HK-2 (cell line): ENCODE results near the gene KNDC1.
"Not testable (repeated sequence)": the region's sequence is repeated elsewhere in the genome, so short reads cannot be mapped to it uniquely, and the experiment has no call there.

Source experiments
- DNase-seq: peaks from one replicate; pipeline ENCODE4 v3.0.0-alpha.2; 2018; ENCODE audit not compliant: unreplicated experiment

KNDC1 gene

DNA sequence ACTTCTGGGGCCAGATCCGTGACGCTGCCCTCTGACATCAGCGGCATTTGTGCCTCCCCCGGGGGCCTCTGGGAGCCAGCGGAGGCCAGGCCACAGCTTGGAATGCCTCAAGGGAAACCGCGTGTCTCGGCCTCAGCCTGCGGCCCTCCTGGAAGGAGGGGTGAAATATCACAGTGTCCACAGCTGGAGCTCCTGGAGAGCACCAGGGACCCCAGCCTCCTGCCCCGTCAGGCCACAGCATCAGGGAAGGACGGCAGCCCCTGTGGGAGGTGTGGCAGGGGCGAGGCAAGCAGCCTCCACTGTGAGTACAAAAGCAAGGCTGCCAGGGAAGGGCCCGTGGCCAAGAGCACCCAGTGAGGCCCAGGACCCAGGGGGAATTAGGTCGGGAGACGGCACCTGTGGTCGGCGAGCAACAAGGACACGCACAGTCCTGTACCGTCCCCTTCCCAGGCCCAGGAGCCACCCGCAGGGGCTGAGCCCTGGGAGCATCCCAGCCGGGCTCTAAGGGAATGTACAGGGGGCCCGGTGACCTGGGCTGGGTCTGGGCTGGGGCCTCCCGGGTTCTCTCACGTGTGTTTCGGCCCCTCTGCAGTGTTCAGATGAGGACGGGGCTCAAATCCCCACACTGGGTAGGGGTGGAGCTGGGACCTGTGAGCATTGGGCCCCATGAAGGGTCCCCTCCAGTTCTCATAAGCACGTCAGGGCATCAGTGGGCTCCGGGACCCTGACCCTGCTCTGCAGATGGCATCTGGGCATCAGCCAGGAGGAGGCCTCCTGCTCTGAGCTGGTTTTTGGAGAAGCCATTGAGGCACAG, 18.7 kb upstream of the KNDC1 start:
- no peak for DNase-seq

DNA sequence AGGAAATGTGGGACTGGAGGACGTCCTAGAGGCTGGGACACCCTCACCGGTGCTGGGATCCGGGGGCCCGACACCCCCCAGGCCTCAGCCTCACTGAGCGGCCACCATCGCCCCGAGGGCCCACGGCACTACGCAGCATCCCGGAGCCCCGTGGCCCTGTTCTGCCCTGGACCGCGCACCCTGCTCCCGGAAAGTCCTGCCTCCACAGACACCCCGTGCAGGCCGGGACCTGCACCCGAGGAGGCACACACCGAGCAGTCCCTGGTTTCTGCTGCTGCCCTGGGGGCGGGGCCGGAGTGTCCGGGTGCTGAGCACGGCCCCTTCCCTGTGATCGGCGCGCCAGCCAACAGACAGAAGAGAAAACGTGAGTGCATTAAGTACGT, 18.1 kb upstream of the KNDC1 start:
- DNase-seq = no peak

DNA sequence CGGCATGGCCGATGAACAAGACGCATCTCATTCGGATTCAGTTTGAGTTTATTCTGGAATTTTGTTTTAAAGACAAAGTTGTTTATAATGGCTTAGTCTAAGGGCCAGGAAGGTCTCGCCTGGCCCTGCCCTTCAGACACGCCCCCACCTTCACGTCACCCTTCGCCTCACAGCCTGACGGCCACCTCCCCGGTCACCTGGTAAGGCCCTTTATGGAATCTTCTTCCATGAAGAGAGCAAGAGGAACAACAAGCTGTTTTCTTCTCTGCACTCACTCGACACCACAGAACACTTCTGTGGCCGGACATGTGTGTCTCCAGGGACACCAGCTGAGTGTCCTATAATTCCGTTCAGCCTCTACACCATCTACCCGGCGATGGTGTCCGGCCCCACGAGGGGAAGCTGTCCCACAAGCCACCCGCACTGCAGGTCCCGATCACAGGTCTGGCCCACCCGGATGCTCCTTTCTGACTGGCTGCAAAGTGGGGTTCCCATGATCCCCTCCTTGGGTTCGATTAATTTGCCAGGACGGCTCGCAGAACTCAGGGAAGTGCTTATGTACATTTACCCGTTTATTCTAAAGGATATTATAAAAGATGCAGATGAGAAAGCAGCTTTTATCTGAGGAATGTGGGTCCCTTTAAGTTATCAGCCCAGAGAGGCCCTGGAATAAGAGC, 17.4 kb upstream of the KNDC1 start:
- no peak for DNase-seq

DNA sequence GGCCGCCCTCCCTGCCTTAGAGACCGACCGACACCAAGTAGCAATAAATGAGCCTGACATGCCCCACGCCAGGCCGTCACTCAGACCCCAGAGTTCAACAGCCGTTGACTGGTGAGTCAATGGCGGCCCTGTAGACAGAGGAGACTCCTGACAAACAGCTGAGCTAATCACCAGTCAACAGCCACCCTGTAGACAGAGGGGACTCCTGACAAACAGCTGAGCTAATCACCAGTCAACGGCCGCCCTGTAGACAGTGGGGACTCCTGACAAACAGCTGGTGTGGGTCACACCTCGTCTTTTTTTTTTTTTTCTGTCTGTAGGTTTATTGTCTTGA, 16.9 kb upstream of the KNDC1 start:
- DNase-seq = no peak

DNA sequence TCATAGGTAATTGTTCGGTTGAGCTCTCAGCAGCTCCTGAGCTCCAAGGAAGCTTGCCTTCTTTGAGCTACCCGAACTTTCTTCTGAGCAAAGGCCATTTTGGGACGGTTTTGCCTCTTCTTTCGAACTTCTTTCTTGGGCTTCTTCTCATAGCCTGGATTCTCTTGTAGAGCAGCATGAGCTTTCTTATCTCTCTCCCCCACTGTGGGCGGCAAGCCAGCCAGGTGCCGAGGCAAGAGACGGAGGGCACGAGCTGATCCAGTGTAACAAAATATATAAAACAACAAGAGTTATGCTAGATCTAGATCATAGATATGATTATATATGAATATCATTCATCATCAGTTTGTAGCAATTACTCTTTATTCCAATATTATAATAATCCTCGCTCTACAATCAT, 16.5 kb upstream of the KNDC1 start:
- no peak for DNase-seq

DNA sequence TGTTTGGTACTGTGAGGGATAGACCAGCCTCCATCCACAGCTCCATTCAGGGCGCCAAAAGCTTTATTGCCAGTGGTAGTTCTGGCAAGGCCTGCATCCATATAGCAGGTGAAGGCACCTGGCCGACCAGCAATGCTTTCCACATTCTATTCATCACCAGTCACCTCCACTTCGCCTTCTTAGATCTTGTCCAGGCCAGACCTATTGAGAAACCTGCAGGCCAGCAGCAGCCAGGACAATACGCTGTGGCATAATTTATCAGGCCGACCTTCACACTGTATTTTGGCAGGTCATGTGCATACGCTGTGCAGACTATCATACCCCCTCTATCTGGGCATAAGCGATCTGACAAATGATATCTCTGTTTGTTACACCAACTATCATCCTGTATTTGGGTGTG, 15.2 kb upstream of the KNDC1 start:
- DNase-seq = no peak

DNA sequence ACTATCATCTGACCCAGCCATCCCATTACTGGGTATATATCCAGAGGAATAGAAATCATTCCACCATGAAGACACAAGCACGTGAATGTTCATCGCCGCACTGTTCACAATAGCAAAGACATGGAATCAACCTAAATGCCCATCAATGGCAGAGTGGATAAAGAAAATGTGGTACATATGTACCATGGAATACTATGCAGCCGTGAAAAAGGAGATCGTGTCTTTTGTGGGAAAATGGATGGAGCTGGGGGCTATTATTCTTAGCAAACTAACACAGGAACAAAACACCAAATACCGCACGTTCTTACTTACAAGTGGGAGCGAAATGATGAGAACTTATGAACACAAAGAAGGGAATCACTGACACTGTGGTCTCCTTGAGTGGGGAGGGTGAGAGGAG, 9.8 kb upstream of the KNDC1 start:
- DNase-seq = no peak

DNA sequence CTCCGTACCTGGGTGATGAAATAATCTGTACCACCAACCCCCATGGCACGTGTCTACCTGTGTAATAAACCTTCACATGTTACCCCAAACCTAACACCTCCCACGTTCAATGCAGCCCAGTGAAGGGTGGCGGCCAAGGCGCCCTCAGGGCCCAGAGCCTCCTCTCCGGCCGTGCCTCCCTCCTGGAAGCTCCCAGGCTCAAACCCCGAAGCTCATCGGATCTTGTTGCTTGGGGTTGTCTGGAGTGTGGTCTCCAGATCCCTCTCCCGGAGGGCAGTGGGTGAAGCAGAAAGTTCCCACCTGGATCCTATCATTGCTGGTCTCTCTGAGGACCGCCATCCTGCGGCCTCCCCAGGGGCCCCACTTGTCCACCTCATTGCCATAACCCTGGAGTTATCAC, 9.4 kb upstream of the KNDC1 start:
- no peak for DNase-seq

DNA sequence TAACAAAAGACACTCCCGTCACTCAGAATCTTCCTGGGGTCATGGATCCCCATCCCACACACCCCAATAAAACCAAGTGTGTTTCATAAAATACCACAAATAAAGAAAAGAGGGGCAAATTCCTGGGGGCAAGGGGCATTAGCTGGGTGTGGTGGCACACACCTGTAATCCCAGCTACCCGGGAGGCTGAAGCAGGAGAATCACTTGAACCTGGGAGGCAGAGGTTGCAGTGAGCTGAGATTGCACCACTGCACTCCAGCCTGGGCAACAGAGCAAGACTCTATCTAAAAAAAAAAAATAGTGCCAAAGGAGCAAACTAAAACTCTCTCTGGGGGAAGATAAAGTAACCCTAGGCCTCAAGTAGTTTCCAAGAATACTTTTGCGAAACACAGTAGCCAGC, 8.9 kb upstream of the KNDC1 start:
- DNase-seq = not testable (repeated sequence)

DNA sequence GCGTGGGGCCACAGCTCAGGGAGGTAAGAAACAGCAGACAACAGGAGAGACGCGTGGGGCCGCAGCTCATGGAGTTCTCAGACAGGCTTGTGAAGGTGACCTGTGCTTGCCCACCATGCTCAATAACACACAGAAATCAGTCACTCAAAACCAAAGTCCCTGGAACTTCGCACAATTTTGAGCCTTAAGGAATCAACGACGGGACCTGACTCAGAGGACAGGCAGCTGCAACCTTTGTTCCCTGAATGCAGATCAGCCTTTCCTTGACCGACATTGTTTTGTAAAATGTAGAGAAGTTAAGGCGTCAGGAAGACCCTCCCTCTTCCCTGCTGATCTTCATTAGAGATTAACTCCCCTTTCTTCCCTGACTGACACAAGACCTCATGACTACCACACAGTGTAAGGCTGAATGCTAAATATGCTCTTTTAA, 8.5 kb upstream of the KNDC1 start:
- no peak for DNase-seq

DNA sequence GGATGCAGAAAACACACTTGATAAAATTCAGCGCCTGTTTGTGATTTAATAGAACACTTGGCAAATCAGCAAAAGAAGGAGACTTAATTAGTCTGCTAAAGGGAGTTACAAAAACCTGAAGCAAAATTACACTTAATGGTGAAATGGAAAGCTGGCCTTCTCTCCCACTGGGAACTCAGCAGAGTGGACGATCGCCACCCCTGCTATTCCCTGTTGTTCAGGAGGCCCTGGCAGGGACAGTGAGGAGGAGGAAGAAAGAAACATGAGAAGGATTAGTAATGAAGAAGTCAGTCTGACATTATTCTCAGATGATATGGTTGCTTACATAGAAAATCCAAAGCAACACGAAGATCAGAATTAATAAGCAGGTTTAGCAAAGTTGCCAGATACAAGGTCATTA, 5.6 kb upstream of the KNDC1 start:
- DNase-seq = no peak

DNA sequence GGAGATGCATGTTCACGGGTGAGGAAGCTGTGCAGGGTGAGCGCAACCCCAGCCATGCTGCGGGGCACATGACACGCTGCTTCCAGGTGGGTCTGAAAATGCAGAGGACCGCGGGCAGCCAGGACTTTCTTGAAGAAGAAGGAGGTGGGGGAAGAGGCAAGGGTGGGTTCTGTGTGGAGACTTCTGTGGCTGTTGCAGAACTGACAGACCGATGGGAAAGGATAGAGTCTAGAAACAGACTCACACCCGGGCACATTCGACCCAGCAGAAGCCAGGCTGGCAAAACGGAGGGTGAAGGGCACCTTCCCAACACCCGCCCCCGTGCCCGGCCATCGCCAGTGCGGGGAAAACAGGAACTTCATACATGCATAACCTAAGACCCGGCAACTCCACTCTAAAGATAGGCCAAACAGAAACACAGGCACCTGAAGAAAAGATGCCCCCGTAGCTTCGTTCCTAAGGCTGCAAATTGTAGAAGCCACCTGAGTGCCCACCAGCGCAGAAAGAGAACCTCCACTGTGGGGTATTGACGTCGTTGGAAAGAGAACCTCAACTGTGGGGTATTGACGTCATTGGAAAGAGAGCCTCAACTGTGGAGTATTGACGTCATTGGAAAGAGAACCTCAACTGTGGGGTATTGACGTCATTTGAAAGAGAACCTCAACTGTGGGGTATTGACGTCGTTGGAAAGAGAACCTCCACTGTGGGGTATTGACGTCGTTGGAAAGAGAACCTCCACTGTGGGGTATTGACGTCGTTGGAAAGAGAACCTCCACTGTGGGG, 4.8 kb upstream of the KNDC1 start:
- DNase-seq = no peak

DNA sequence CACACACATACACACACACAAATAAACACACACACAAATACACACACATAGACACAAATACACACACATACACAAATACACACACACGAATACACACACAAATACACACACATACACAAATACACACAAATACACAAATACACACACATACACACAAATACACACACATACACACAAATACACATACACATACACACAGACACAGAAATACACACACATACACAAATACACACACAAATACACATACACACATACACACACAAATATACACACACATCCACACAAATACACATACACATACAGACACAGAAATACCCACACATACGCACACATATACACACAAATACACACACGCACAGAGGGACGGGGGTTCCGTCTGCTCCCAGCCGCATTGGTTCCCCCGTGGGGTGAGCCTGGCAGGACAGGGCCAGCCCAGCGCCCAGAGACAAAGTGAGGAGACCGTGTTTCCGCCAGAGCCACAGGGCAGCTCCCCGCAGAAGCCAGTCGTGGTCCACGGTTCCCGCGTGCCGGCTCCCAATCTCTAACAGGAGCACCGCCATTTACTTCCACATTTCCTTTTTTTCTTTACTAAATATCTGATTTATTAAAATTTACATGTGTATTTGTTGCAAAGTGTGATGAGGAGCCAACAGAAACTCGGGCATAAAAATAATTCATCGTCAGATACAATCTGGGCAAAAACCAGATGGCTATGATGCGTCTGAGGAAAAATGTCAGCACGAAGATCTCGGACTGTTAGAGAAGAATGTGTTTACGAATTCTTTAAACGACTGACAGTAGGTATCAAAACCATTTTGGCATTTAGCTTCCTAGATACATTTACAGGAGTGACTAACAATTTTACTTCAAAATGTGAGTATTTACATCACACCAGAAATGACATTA, 3.1 kb upstream of the KNDC1 start:
- DNase-seq = no peak

DNA sequence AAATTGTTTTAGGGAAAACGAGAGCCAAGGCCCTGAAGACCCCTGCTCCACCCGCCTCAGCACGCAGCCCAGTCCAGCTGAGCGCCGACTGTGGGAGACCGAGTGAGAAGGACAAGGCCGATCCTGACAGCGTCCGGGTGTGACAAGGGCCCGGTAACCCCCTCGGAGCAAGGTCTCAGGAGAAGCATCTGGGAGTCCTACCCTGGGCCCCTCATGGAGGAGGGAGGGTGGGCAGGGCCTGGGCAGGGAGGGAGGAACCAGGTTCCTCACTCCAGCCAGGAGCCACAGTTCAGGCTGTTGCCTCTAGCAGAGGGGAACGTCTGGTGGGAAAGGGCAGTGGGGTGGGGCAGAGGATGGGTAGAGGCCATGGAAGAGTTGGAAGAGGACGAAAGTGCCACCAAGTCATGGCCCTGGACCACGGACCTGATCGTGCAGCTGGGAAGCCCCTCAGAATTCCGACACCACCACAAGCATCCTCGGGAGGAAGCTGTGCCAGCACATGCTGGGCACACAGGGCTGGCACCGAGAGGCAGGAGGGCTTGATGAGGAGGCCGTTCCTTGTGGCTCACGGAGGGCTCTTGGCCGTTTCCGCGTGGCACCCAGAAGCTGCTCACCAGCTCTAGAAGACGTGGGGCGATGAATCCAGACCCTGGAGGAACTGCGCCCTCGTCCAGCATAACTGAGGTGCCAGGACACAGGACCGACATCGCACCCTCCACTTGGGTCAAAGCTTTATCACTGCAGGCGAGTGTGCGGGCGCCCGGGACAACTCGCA, 2.2 kb upstream of the KNDC1 start:
- no peak for DNase-seq

DNA sequence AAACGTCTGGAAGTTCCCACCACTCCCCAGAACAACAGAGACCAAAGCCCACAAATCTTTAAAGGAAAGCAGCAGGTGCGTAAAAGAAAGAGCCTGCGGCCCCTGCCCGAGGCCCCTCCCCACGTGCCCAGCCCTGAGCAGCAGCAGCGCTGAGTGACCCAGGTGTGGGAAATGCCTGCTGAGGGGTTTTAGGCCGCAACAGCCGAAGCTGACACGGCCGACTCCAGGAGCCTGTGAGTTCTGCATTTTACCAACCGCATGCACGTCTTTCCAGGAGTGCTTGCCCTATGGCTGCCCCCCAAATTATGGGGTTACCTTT, 1.6 kb upstream of the KNDC1 start:
- DNase-seq = no peak

DNA sequence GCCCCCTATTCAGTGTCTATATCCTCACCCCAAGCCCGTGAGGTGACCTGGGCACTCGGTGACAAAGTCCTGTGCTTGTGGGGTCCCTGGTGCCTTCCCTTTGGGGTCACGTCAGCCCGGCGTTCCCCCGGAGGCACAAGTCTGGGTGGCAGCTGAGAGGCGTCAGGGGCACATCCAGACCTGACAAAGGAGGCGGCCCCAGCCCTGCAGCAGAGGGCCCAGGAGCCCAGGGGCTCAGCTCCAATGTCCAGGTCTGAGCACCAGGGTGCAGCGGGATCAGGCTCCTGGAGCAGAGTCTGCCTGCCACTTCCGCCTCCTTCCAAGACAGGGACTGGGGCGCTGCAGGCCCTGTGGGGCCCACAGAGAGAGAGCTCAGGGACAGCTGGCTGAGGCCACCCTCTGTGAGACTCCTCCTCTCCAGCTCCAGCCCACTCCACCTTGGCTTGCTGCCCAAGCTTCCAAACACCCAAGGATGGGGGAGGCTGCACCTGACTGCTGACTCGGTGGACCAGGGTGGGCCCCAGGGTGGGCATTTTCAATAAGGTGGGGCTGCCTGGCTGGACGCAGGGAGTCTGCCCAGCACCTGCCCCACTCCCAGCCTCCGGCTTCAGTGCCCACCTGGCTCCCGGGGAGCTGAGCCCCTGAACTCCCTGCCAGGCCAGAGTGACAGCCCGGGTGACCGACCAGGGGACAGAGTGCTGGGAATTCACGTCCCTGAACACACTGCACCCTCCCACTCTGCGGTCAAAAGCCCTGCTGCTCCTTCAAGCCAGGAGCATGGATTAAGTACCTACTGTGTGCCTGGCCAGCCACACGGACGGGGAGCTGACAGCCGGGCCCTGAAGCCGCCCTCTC, 1.0 kb upstream of the KNDC1 start:
- DNase-seq = no peak

DNA sequence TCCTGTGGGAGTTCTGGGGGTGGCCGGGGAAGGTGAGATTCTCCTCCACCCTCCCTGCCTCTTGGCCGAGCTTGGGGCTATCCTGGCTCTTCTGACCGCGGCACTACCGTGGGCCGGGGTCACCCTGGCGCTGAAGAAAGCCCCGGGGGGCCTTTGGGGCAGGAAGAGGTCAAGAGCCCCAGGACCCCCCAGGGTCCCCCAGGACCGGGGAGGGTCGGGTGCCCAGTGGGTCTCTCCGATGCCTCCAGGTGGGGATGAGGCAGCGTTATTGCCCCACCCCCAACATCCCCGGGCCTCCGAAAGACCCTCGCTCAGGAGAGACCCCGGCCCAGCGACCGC, 439 bp upstream of the KNDC1 start:
- DNase-seq = no peak

DNA sequence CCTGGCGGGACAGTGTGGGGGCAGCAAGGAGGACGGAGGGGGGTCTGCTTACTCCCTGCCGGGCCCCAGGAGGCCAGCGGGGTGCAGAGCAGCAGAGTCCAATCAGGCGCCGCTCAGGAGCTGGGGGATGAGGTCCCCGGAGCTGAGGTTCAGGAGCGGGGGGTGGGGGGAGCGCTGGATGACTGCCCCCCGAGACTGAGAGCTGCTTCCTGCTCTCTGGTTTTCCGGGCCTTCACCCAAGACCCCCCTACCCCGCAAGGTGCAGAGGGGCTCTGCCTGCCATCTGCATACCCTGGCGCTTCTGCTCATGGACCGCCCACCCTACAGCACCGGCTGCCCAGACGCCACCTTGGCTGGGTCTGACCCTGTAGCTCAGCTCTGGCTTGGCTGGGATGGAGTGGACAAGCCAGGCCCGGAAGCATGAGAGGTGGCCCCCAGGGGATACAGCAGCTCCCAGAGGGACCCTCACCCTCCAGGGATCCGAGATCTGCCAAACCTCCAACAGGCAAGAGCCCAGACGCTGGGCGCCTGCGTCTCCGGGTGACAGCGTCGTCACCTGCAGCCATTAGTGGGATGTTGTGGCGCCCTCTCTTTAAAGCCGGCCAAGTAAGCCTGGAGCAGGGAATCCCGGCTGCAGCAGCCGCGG, 930 bp downstream of the KNDC1 start:
- no peak for DNase-seq

DNA sequence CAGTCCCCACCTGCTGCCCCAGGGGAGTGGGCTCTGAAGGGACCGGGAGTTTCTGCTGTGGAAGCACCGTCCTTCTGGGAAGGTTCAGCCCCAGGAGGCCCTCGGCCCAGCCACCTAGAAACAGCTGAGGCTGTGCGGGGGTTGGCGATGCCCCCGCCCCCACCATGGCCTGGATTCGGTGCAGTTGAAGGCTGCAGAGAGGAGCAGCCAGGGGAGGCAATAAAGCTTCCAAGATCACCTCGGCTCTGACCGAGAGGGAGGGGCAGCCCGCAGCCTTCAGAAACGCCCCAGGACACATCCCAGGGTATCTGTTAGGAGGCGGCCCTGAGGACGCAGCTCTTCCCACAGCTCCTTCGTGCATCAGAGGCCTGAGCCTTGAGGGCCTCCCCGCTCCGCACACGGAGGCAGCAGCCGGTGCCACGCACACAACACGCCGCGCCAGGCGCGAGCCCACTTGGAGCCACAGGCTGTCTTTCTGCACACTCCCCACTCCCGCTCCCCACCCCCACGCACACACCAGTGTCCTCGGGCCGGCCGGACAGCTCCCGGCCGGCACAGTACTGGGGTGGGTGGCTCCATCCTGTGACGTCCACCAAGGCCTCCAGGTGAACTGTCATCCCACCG, 1.6 kb downstream of the KNDC1 start:
- DNase-seq = no peak
